GM12878 (cell line): Measurements from ENCODE around the gene SLAMF9. TPM values are rescaled to one million over a fixed set of nuclear protein-coding genes. Genes with fewer than 3 reads are reported as not detected.

Experiments
- ATAC-seq: fragments of 200-7000 bp; cut with Tn5 transposase; 3 replicates; pipeline ENCODE4 v1.9.1; 2020; ENCODE audit warnings: mild to moderate bottlenecking, moderate library complexity
- BruUV-seq: library from RNA; stranded (reverse); fragments of 400-500 nt; replicated peaks from 2 replicates; lab custom pipeline; 2021; lab: Mats Ljungman, UMichigan
- CTCF ChIA-PET: fragments of 300-600 bp; sonication (Branson Sonifier 250); formaldehyde crosslinking; extraction: SDS; loops from one replicate; lab custom pipeline; 2021; ENCODE audit warnings: inconsistent platforms; lab: Yijun Ruan, JAX
- POLR2A ChIA-PET: fragments of 350-600 bp; formaldehyde crosslinking; extraction: SDS; loops from one replicate; lab custom pipeline; 2021; ENCODE audit warnings: inconsistent platforms; lab: Charles Lee
- RAD21 ChIA-PET: fragments of 300-600 bp; sonication (Branson Sonifier 250); formaldehyde crosslinking; loops from one replicate; lab custom pipeline; 2023; ENCODE audit warnings: antibody characterized with exemption; ENCODE audit not compliant: unreplicated experiment; lab: Charles Lee
- SMC1A ChIA-PET: fragments of 300-600 bp; sonication (Branson Sonifier 250); formaldehyde crosslinking; loops from one replicate; lab custom pipeline; 2023; ENCODE audit not compliant: unreplicated experiment, uncharacterized antibody; lab: Charles Lee
- DNase-seq: peaks from one replicate; pipeline ENCODE4 v3.0.0-alpha.2; 2011; ENCODE audit warnings: low read depth, low spot score
- FAIRE-seq: peaks from 3 replicates; lab custom pipeline; 2011; peaks lifted over from hg19 to GRCh38; lab: Jason Lieb, UNC
- H2AFZ ChIP-seq: 2 replicates; pipeline ENCODE4 v1.6.0; 2011; ENCODE audit warnings: low read depth, low read length, control low read depth; ENCODE audit not compliant: control insufficient read depth
- H3K27ac ChIP-seq: 2 replicates; pipeline ENCODE4 v1.5.1; 2011; ENCODE audit warnings: control low read depth; ENCODE audit not compliant: control insufficient read depth, insufficient read depth
- H3K27me3 ChIP-seq, 2 experiments: replicated peaks in 1 of 2; 2 replicates each; pipeline versions ENCODE4 v1.6.0 to v1.6.1; 2011; ENCODE audit warnings: low read length in 1 of 2; ENCODE audit not compliant: control insufficient read depth in 2 of 2, insufficient read depth in 2 of 2
- H3K36me3 ChIP-seq, 2 experiments: 2 replicates each; pipeline ENCODE4 v1.5.1; 2011; ENCODE audit warnings: low read length in 1 of 2; ENCODE audit not compliant: control insufficient read depth in 2 of 2, insufficient read depth in 2 of 2
- H3K4me1 ChIP-seq: 2 replicates; pipeline ENCODE4 v1.6.1; 2011; ENCODE audit warnings: mild to moderate bottlenecking, low read length, moderate library complexity, mixed read lengths; ENCODE audit not compliant: control insufficient read depth, insufficient read depth
- H3K4me2 ChIP-seq: 2 replicates; pipeline ENCODE4 v1.6.0; 2011; ENCODE audit warnings: control low read depth; ENCODE audit not compliant: control insufficient read depth, insufficient read depth
- H3K4me3 ChIP-seq: fragments of 200-600 bp; sonication (generic); 2 replicates; pipeline ENCODE4 v1.5.1; 2016
- H3K79me2 ChIP-seq: 2 replicates; pipeline ENCODE4 v1.6.0; 2011; ENCODE audit warnings: low read length; ENCODE audit not compliant: control insufficient read depth, insufficient read depth
- H3K9ac ChIP-seq: 2 replicates; pipeline ENCODE4 v1.8.0; 2011; ENCODE audit warnings: low read length, control low read depth, mixed read lengths; ENCODE audit not compliant: control insufficient read depth, insufficient read depth
- H3K9me3 ChIP-seq: replicated peaks from 3 replicates; pipeline ENCODE4 v1.5.1; 2011; ENCODE audit warnings: mild to moderate bottlenecking, low read length; ENCODE audit not compliant: control insufficient read depth, insufficient read depth
- H4K20me1 ChIP-seq: 2 replicates; pipeline ENCODE4 v1.6.0; 2011; ENCODE audit not compliant: control insufficient read depth, insufficient read depth
- BMI1 ChIP-seq: fragments of 450-650 bp; IDR thresholded peaks from 2 replicates; pipeline ENCODE4 v1.6.1; 2016; ENCODE audit warnings: mild to moderate bottlenecking, moderate library complexity, borderline replicate concordance
- CREB1 ChIP-seq: IDR thresholded peaks from 2 replicates; pipeline ENCODE4 v1.6.1; 2012; ENCODE audit warnings: low read depth, mild to moderate bottlenecking, inconsistent platforms
- IKZF1 ChIP-seq: fragments of 450-650 bp; conservative IDR thresholded peaks from 2 replicates; pipeline ENCODE4 v1.6.1; 2017; ENCODE audit warnings: antibody characterized with exemption, mild to moderate bottlenecking
- MXI1 ChIP-seq: fragments of 150-350 bp; IDR thresholded peaks from 2 replicates; pipeline ENCODE4 v1.6.1; 2011; ENCODE audit warnings: low read depth, mild to moderate bottlenecking, inconsistent platforms, low read length, improper control_type of control experiment
- NRF1 ChIP-seq: conservative IDR thresholded peaks from 2 replicates; pipeline ENCODE4 v1.6.1; 2011; ENCODE audit warnings: mild to moderate bottlenecking, low read depth, low read length, improper control_type of control experiment
- POLR2A ChIP-seq: IDR thresholded peaks from 2 replicates; pipeline ENCODE4 v1.6.1; 2011; ENCODE audit warnings: low read depth, mild to moderate bottlenecking, low read length
- SMARCA5 ChIP-seq: fragments of 450-650 bp; IDR thresholded peaks from 2 replicates; pipeline ENCODE4 v1.6.1; 2017; ENCODE audit warnings: mild to moderate bottlenecking
- TARDBP ChIP-seq: IDR thresholded peaks from 2 replicates; pipeline ENCODE4 v1.6.1; 2016; ENCODE audit warnings: borderline replicate concordance
- WGBS: methylation state at CpG from one replicate; pipeline ENCODE4 v1.1.6; 2016; ENCODE audit warnings: low lambda C conversion rate; ENCODE audit not compliant: insufficient replicate concordance, insufficient coverage; ENCODE audit errors: missing lambda C conversion rate; 5-methylcytosine and 5-hydroxymethylcytosine counted together
- in situ Hi-C: fragments of 300-500 bp; cut with MboI; formaldehyde crosslinking; loops from 9 replicates; pipeline ENCODE4 v1.14.3; 2018; ENCODE audit warnings: mixed read lengths
- intact Hi-C: fragments of 100-400 bp; cut with micrococcal nuclease; formaldehyde crosslinking; loops from one replicate; pipeline ENCODE4 v1.14.2; 2022; ENCODE audit not compliant: unreplicated experiment
- polyA plus RNA-seq, 11 experiments: library from polyadenylated mRNA; depleted of rRNA in 4 of 11; unstranded in 6 of 11; stranded (reverse) in 5 of 11; fragments of >200 nt; fragmentation: Nextera tagmentation in 4 of 11; fragmentation: Illumina TruSeq in 1 of 11; extraction: Ambion mirVana in 4 of 11; extraction: Trizol in 1 of 11; gene quantifications; 1 replicate in 1 of 11; 2 replicates in 10 of 11; pipeline versions ENCODE4 v1.2.1 to v1.2.3, GENCODE V29; 2011 to 2016; ENCODE audit warnings: inconsistent platforms in 2 of 11, missing spikeins in 2 of 11, low read depth in 1 of 11
- total RNA-seq, 4 experiments: library from RNA; depleted of rRNA in 3 of 4; stranded (reverse); fragments of >200 nt in 3 of 4; fragmentation: Illumina TruSeq in 1 of 4; extraction: Trizol in 1 of 4; gene quantifications; 2 replicates each; pipeline versions ENCODE4 v1.2.1 to v1.2.3, GENCODE V29; 2013 to 2021
- TF ChIP-seq, protein P1 (sequence below): fragments of 450-650 bp; IDR thresholded peaks from 2 replicates; pipeline ENCODE4 v1.6.1; 2017; ENCODE audit warnings: borderline replicate concordance
- TF ChIP-seq, protein P2 (sequence below): fragments of 450-650 bp; IDR thresholded peaks from 2 replicates; pipeline ENCODE4 v1.6.1; 2017; ENCODE audit warnings: low read depth, mild to moderate bottlenecking, moderate library complexity

SLAMF9 gene
- total and polyA plus RNA-seq, 10 of the 15 experiments (the other 5 are each of a cell fraction or from before 2014, with no cell fraction given), result not detected

DNA sequence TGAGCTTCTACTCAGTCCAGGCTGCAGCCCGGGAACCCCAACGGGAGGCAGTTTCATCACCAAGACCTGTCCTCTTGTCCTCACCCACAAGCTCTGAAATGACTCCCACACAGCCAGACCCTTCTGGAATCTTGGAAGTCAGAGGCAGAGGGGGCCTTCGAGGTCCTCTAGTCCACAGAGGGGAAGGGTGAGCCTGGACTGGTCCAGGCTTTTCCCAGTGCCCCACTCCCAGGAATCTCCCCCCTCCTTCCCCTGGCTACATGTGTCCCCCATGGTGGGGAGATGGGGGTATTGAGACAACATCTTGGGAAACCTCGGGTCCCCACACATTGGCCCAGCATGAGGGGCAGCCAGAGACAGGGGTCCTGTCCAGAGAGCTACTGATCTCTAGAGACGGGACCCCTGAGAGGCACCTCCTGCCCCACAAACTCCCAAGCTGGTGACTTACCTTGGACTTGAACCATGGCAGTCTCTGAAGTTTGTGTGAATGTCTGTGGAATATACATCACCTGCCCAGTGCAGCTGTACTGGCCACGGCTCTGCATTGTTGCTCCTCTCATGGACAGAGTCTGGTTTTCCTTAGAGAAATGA, 19.4 kb upstream of the SLAMF9 start (continued):
- TF ChIP-seq BMI1, result no peak

DNA sequence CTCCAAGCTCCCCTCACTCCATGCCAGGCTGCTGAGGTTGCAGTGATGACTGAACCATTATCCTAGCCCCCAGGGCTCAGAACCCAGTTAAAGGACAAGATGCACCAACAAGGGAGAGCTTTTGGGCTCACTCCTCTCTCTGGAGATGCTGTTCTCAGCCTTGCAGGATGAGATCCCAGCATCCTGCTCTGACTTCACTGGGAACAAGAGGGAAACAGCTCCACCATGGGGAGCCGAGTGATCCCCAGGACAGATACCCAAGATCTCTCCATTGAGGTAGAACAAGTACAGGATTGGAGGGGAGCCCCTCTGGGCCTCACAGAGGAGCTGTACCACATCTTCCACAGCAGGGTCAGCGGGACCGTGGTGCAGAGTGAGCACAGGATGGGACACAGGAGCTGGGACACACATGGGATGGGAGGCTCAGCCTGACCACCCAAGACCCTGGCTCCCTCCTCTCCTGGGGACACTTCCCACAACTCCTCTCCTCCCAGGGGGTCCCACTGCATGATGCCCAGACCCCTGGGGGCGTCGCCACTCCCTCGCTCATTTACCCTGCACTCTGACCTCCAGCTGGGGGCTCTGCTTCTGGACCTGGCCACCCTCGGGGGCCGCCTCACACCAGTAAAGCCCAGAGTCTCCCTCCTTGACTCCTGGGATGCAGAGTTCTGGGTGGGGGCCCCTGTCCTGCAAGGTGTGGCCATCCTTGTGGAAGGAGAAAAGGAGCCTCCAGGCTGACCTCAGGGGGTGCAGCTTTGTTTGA, 18.6 kb upstream of the SLAMF9 start:
- SMC1A ChIA-PET, result interaction anchor here (0.6 kb wide), 1 partner anchor 295 kb away, joined by 3 read pairs; no protein-coding TSS in a partner anchor
- POLR2A ChIA-PET, result no interaction called here
- BruUV-seq, result no TSS peak
- intact Hi-C loops, result no loop called here
- 20% methylated on average over 8 of the region's 8 CpGs for whole genome bisulfite sequencing
- TF ChIP-seq, protein P1, sequence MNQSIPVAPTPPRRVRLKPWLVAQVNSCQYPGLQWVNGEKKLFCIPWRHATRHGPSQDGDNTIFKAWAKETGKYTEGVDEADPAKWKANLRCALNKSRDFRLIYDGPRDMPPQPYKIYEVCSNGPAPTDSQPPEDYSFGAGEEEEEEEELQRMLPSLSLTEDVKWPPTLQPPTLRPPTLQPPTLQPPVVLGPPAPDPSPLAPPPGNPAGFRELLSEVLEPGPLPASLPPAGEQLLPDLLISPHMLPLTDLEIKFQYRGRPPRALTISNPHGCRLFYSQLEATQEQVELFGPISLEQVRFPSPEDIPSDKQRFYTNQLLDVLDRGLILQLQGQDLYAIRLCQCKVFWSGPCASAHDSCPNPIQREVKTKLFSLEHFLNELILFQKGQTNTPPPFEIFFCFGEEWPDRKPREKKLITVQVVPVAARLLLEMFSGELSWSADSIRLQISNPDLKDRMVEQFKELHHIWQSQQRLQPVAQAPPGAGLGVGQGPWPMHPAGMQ, result no peak
- no peak for TF ChIP-seq POLR2A
- TF ChIP-seq IKZF1, result no peak
- no peak for TF ChIP-seq MXI1
- no peak for TF ChIP-seq CREB1
- no peak for TF ChIP-seq NRF1
- TF ChIP-seq, protein P2, sequence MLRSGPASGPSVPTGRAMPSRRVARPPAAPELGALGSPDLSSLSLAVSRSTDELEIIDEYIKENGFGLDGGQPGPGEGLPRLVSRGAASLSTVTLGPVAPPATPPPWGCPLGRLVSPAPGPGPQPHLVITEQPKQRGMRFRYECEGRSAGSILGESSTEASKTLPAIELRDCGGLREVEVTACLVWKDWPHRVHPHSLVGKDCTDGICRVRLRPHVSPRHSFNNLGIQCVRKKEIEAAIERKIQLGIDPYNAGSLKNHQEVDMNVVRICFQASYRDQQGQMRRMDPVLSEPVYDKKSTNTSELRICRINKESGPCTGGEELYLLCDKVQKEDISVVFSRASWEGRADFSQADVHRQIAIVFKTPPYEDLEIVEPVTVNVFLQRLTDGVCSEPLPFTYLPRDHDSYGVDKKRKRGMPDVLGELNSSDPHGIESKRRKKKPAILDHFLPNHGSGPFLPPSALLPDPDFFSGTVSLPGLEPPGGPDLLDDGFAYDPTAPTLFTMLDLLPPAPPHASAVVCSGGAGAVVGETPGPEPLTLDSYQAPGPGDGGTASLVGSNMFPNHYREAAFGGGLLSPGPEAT, result no peak
- no peak for TF ChIP-seq SMARCA5
- TF ChIP-seq TARDBP, result no peak
- Histone ChIP-seq H3K9ac (no peak overlapping the region), H3K27ac (no peak overlapping the region), H3K4me1 (no peaks in the 10 kb centered on the region), H3K4me3 (no peak overlapping the region), H3K9me3 (no peaks in the 10 kb centered on the region), H3K27me3 (peaks cover 3 to 4% of the 10 kb centered on the region in 2 experiments), H3K4me2 (no peak overlapping the region), H3K36me3 (no peaks in the 10 kb centered on the region), H4K20me1 (no peaks in the 10 kb centered on the region), H2AFZ (no peak overlapping the region), H3K79me2 (no peaks in the 10 kb centered on the region)
- RAD21 ChIA-PET, result no interaction called here
- in situ Hi-C loops, result no loop called here
- no peak for DNase-seq
- FAIRE-seq, result no peak
- CTCF ChIA-PET, result interaction anchor here (0.9 to 1.0 kb wide), 2 partner anchors 35 to 105 kb away, joined by 3 to 4 read pairs; no protein-coding TSS in a partner anchor
- ATAC-seq, result no peak
